ENCODE measurements around the gene TSPAN16. TPM values are rescaled to one million over a fixed set of nuclear protein-coding genes. Genes with fewer than 3 reads are reported as not detected.

TSPAN16 gene
- total RNA-seq, 1 donor from 2014 or later: not detected

- peak overlapping the region; percentile 89 for H3K27ac Mint-ChIP-seq (ENCODE audit: unreplicated experiment)
- no peak overlapping the region for H3K4me3 Mint-ChIP-seq (ENCODE audit: unreplicated experiment)
- H3K36me3 Mint-ChIP-seq (ENCODE audit: unreplicated experiment): no peaks in the 10 kb centered on the region
- peaks cover 39% of the 10 kb centered on the region for H3K4me1 Mint-ChIP-seq (ENCODE audit: unreplicated experiment)
- H3K27me3 Mint-ChIP-seq (ENCODE audit: unreplicated experiment): no peaks in the 10 kb centered on the region
- TF ChIP-seq CTCF (IDR thresholded peaks at IDR 0.05): no peak
- DNase-seq (ENCODE audit: extremely low spot score, unreplicated experiment): no peak
- no peaks in the 10 kb centered on the region for H3K9me3 Mint-ChIP-seq (ENCODE audit: unreplicated experiment)
Observed at GRCh38 chr19:11268783-11269267, 27.1 kb upstream of the TSPAN16 start.

DNA sequence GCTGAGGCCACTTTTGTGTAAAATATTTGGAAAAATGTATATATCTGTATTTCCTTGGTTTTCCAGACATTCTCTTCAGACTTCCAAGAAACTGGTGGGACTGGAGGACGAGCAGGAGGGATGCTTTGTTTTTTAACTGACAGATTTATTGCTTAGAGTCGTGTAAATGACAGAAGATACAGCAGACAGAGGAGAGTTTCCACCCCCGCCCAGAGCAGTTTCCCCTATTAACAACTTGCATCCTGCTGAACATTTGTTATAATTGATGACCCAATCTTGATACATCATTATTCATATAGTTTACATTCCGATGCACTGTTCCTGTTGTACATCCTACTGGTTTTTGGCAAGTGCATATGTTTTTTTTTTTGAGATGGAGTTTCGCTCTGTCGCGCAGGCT is 26.6 kb upstream of the TSPAN16 start:
- Mint-ChIP-seq H3K27me3 (ENCODE audit: unreplicated experiment) (no peaks in the 10 kb centered on the region), H3K4me1 (ENCODE audit: unreplicated experiment) (peaks cover 39% of the 10 kb centered on the region), H3K36me3 (ENCODE audit: unreplicated experiment) (no peaks in the 10 kb centered on the region), H3K27ac (ENCODE audit: unreplicated experiment) (peak overlapping the region; percentile 89), H3K4me3 (ENCODE audit: unreplicated experiment) (no peak overlapping the region), H3K9me3 (ENCODE audit: unreplicated experiment) (no peaks in the 10 kb centered on the region)
- no peak for DNase-seq (ENCODE audit: extremely low spot score, unreplicated experiment)
- no peak for TF ChIP-seq CTCF (IDR thresholded peaks at IDR 0.05)

GRCh38 chr19:11273296-11273695 is 22.7 kb upstream of the TSPAN16 start:
- Mint-ChIP-seq H3K27ac (ENCODE audit: unreplicated experiment) (no peak overlapping the region), H3K27me3 (ENCODE audit: unreplicated experiment) (peaks cover 3% of the 10 kb centered on the region), H3K4me1 (ENCODE audit: unreplicated experiment) (peaks cover 19% of the 10 kb centered on the region), H3K36me3 (ENCODE audit: unreplicated experiment) (no peaks in the 10 kb centered on the region), H3K9me3 (ENCODE audit: unreplicated experiment) (no peaks in the 10 kb centered on the region), H3K4me3 (ENCODE audit: unreplicated experiment) (no peak overlapping the region)
- TF ChIP-seq CTCF (IDR thresholded peaks at IDR 0.05): no peak
- no peak for DNase-seq (ENCODE audit: extremely low spot score, unreplicated experiment)

- Mint-ChIP-seq H3K27ac (ENCODE audit: unreplicated experiment) (no peak overlapping the region), H3K36me3 (ENCODE audit: unreplicated experiment) (no peaks in the 10 kb centered on the region), H3K4me3 (ENCODE audit: unreplicated experiment) (no peak overlapping the region), H3K9me3 (ENCODE audit: unreplicated experiment) (no peaks in the 10 kb centered on the region), H3K27me3 (ENCODE audit: unreplicated experiment) (peaks cover 3% of the 10 kb centered on the region), H3K4me1 (ENCODE audit: unreplicated experiment) (peaks cover 15% of the 10 kb centered on the region)
- no peak for DNase-seq (ENCODE audit: extremely low spot score, unreplicated experiment)
- no peak for TF ChIP-seq CTCF (IDR thresholded peaks at IDR 0.05)
Observed at GRCh38 chr19:11273989-11274388, 22.0 kb upstream of the TSPAN16 start.

DNA sequence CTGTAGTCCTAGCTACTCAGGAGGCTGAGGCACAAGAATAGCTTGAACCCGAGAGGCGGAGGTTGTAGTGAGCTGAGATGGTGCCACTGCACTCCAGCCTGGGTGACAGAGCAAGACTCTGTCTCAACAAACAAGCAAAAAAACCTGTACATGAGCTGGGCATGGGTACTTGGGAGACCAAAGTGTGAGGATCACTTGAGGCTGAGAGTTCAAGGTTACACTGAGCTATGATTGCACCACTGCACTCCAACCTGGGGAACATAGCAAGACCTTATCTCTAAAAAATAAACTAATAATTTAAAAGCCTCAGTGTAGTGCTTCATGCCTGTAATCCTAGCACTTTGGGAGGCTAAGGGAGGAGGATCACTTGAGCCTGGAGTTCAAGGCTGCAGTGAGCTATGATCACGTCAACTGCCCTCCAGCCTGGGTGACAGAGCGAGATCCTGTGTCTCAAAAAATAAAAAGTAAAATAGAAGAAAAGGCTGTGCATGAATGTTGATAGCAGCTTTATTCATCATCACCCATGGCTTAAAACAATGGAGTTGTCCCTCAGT is 21.4 kb upstream of the TSPAN16 start:
- Mint-ChIP-seq H3K27me3 (ENCODE audit: unreplicated experiment) (peaks cover 4% of the 10 kb centered on the region), H3K4me1 (ENCODE audit: unreplicated experiment) (peaks cover 8% of the 10 kb centered on the region), H3K4me3 (ENCODE audit: unreplicated experiment) (no peak overlapping the region), H3K27ac (ENCODE audit: unreplicated experiment) (no peak overlapping the region), H3K9me3 (ENCODE audit: unreplicated experiment) (no peaks in the 10 kb centered on the region), H3K36me3 (ENCODE audit: unreplicated experiment) (no peaks in the 10 kb centered on the region)
- no peak for TF ChIP-seq CTCF (IDR thresholded peaks at IDR 0.05)
- DNase-seq (ENCODE audit: extremely low spot score, unreplicated experiment): no peak

All from osteocyte (in vitro differentiated cells).